Measurements from ENCODE around the gene MSH4.

DNA sequence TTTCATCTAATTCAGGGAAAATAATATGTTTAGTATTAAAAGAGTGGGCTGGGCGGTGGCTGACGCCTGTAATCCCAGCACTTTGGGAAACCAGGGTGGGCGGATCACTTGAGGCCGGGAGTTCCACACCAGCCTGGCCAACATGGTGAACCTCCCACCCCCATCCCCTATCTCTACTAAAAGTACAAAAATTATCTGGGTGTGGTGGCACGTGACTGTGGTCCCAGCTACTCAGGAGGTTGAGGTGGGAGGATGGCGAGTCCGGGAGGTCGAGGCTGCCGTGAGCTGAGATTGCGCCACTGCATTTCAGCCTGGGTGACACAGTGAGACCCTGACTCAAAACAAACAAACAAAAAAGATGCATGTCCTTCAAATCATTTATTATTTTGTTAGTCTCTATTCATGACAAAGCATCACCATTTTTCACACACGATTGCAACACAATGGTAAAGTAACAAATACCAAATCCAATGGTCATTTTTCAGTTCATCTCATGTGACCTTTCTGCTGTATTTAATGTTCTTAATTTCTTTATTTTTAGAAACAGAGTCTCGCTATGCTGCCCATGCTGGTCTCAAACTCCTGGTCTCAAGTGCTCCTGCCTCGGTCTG is 1.0 kb downstream of the MSH4 start:
- TF ChIP-seq ELF4 (IDR thresholded peaks at IDR 0.05) (no peak), BHLHE40 (IDR thresholded peaks at IDR 0.05; ENCODE audit: borderline replicate concordance) (no peak), ZNF384 (IDR thresholded peaks at IDR 0.05) (no peak), FOXK2 (IDR thresholded peaks at IDR 0.05) (0 out of 2 replicates have a peak, but pooled peaks have one; percentile 15), FOXA1 (IDR thresholded peaks at IDR 0.05) (no peak), FOXM1 (IDR thresholded peaks at IDR 0.05; ENCODE audit: borderline replicate concordance) (no peak), TARDBP (IDR thresholded peaks at IDR 0.05) (no peak), LEF1 (IDR thresholded peaks at IDR 0.05; ENCODE audit: borderline replicate concordance) (no peak), NFRKB (IDR thresholded peaks at IDR 0.05) (no peak), ARNT (IDR thresholded peaks at IDR 0.05) (no peak)
